ENCODE results near the gene ALKBH4. TPM values are rescaled to one million over a fixed set of nuclear protein-coding genes. Genes with fewer than 3 reads are reported as not detected.

Gene ALKBH4
- total RNA-seq, 4 donors from 2014 or later, result 8.7 to 31.3 (median 15.8) TPM

- Histone ChIP-seq H3K4me1 (no peaks in the 10 kb centered on the region), H3K9me3 (no peaks in the 10 kb centered on the region), H3K36me3 (no peaks in the 10 kb centered on the region), H3K27ac (no peak overlapping the region), H3K4me3 (no peak overlapping the region), H3K27me3 (no peaks in the 10 kb centered on the region)
- intact Hi-C loops (cut with DNase I; ENCODE audit: low total_unique reads), result no loop called here
- TF ChIP-seq CTCF (IDR thresholded peaks at IDR 0.05), result no peak
- no peak for TF ChIP-seq POLR2A (IDR thresholded peaks at IDR 0.05)
- DNase-seq, result no peak
Observed at GRCh38 chr7:102416406-102416805, 48.3 kb downstream of the ALKBH4 start.

DNA sequence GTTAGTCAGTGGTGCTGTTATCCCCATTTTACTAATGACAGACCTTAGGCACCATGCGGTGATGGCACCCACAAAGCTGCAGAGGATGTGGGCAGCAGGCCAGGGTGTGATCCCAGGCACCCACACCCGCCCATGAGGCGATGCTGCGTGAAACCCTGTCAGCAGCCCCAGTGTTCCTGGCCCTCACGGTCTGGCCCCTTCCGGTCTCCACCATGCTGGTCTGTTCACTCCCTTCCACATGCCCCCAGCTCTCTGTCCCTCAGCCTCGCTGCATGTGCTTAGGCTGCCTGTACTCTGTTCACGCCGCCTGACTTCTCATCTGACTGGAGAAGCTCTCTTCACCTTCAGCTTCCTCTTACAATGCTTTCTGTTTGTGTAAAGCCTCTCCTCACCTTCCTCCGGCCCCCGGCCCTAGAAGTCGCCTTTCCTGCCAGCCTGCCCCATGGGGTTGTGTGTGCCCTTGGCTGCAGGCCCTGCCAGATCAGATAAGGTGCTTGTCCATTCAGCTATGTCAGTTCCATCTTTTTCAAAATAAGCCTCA, 48.9 kb downstream of the ALKBH4 start:
- H3K4me3 ChIP-seq, result no peak overlapping the region
- TF ChIP-seq POLR2A (IDR thresholded peaks at IDR 0.05) (no peak), CTCF (IDR thresholded peaks at IDR 0.05) (no peak)
- H3K4me1 ChIP-seq, result no peaks in the 10 kb centered on the region
- no peak for DNase-seq
- no peaks in the 10 kb centered on the region for H3K9me3 ChIP-seq
- no peak overlapping the region for H3K27ac ChIP-seq
- H3K27me3 ChIP-seq, result no peaks in the 10 kb centered on the region
- intact Hi-C loops (cut with DNase I; ENCODE audit: low total_unique reads), result no loop called here
- no peaks in the 10 kb centered on the region for H3K36me3 ChIP-seq

- no peaks in the 10 kb centered on the region for H3K27me3 ChIP-seq
- intact Hi-C loops (cut with DNase I; ENCODE audit: low total_unique reads), result no loop called here
- H3K4me3 ChIP-seq, result no peak overlapping the region
- H3K9me3 ChIP-seq, result no peaks in the 10 kb centered on the region
- H3K27ac ChIP-seq, result no peak overlapping the region
- DNase-seq, result no peak
- no peaks in the 10 kb centered on the region for H3K36me3 ChIP-seq
- H3K4me1 ChIP-seq, result no peaks in the 10 kb centered on the region
- no peak for TF ChIP-seq POLR2A (IDR thresholded peaks at IDR 0.05)
- TF ChIP-seq CTCF (IDR thresholded peaks at IDR 0.05), result no peak
Observed at GRCh38 chr7:102413611-102414010, 51.1 kb downstream of the ALKBH4 start.

GRCh38 chr7:102413091-102413490, 51.6 kb downstream of the ALKBH4 start:
- Histone ChIP-seq H3K27ac (no peak overlapping the region), H3K9me3 (no peaks in the 10 kb centered on the region), H3K4me3 (no peak overlapping the region), H3K4me1 (no peaks in the 10 kb centered on the region), H3K27me3 (no peaks in the 10 kb centered on the region), H3K36me3 (no peaks in the 10 kb centered on the region)
- no peak for DNase-seq
- intact Hi-C loops (cut with DNase I; ENCODE audit: low total_unique reads), result no loop called here
- TF ChIP-seq POLR2A (IDR thresholded peaks at IDR 0.05) (no peak), CTCF (IDR thresholded peaks at IDR 0.05) (no peak)

GRCh38 chr7:102412548-102412947, 52.1 kb downstream of the ALKBH4 start:
- Histone ChIP-seq H3K4me3 (no peak overlapping the region), H3K27me3 (no peaks in the 10 kb centered on the region), H3K36me3 (no peaks in the 10 kb centered on the region), H3K27ac (no peak overlapping the region), H3K9me3 (no peaks in the 10 kb centered on the region), H3K4me1 (no peaks in the 10 kb centered on the region)
- intact Hi-C loops (cut with DNase I; ENCODE audit: low total_unique reads), result no loop called here
- DNase-seq, result peak in 1 of 2 donors; percentile 40
- TF ChIP-seq CTCF (IDR thresholded peaks at IDR 0.05) (peak; percentile 14 to 36 (median 22)), POLR2A (IDR thresholded peaks at IDR 0.05) (no peak)

All from uterus (tissue), 4 donors.